H1 (cell line): ENCODE measurements around the gene SH3PXD2B. TPM values are rescaled to one million over a fixed set of nuclear protein-coding genes. Genes with fewer than 3 reads are reported as not detected.

Experiments used
- CTCF ChIA-PET: fragments of 300-600 bp; sonication (Branson Sonifier 250); formaldehyde crosslinking; loops from one replicate; lab custom pipeline; 2021; ENCODE audit not compliant: partially characterized antibody; lab: Charles Lee
- POLR2A ChIA-PET: fragments of 300-600 bp; sonication (Branson Sonifier 250); formaldehyde crosslinking; loops from one replicate; lab custom pipeline; 2021; ENCODE audit warnings: inconsistent platforms; ENCODE audit not compliant: partially characterized antibody; lab: Charles Lee
- DNase-seq, 2 experiments: peaks; one replicate each; pipeline versions ENCODE4 v3.0.0 to v3.0.0-alpha.2; 2010 to 2022; ENCODE audit warnings: low spot score in 2 of 2, low read depth in 1 of 2, mixed read lengths in 1 of 2
- FAIRE-seq: peaks from 2 replicates; lab custom pipeline; 2011; peaks lifted over from hg19 to GRCh38; lab: Jason Lieb, UNC
- H2AFZ ChIP-seq: 2 replicates; pipeline ENCODE4 v1.8.1; 2012; ENCODE audit warnings: low read length, inconsistent platforms
- H2AK5ac ChIP-seq: 2 replicates; pipeline ENCODE4 v1.6.1; 2013; ENCODE audit warnings: low read depth, low read length
- H2BK120ac ChIP-seq: replicated peaks from 2 replicates; pipeline ENCODE3; 2013; ENCODE audit warnings: low read depth, low read length, inconsistent platforms
- H2BK12ac ChIP-seq: 2 replicates; pipeline ENCODE4 v1.6.1; 2013; ENCODE audit warnings: low read depth, low read length
- H2BK15ac ChIP-seq: 2 replicates; pipeline ENCODE4 v1.6.1; 2013; ENCODE audit warnings: low read length
- H2BK20ac ChIP-seq: 2 replicates; pipeline ENCODE4 v1.6.1; 2013; ENCODE audit warnings: low read length
- H2BK5ac ChIP-seq: 2 replicates; pipeline ENCODE4 v1.6.1; 2013; ENCODE audit warnings: low read depth, low read length
- H3K14ac ChIP-seq: 2 replicates; pipeline ENCODE4 v1.6.1; 2013; ENCODE audit warnings: inconsistent platforms; ENCODE audit not compliant: insufficient read length
- H3K18ac ChIP-seq: 2 replicates; pipeline ENCODE4 v1.6.1; 2013; ENCODE audit warnings: low read length; ENCODE audit errors: extremely low read depth
- H3K23ac ChIP-seq: 2 replicates; pipeline ENCODE4 v1.6.1; 2013; ENCODE audit warnings: inconsistent platforms; ENCODE audit not compliant: insufficient read length
- H3K23me2 ChIP-seq: 2 replicates; pipeline ENCODE4 v1.6.1; 2013; ENCODE audit warnings: low read depth, low read length
- H3K27ac ChIP-seq: 2 replicates; pipeline ENCODE4 v1.6.1; 2011; ENCODE audit warnings: low read depth, low read length, inconsistent platforms
- H3K27me3 ChIP-seq, 4 experiments: replicated peaks in 1 of 4; 1 replicate in 1 of 4; 2 replicates in 3 of 4; pipeline versions ENCODE4 v1.6.1 to v1.8.1; 2011 to 2013; ENCODE audit warnings: low read length in 3 of 4, mild to moderate bottlenecking in 3 of 4, inconsistent platforms in 2 of 4, mixed read lengths in 2 of 4, moderate library complexity in 1 of 4; ENCODE audit not compliant: control insufficient read depth in 3 of 4, insufficient read depth in 3 of 4; ENCODE audit errors: extremely low read depth in 1 of 4
- H3K36me3 ChIP-seq, 4 experiments: 2 replicates each; pipeline versions ENCODE4 v1.6.1 to v1.8.1; 2011 to 2013; ENCODE audit warnings: mild to moderate bottlenecking in 4 of 4, low read length in 3 of 4, moderate library complexity in 2 of 4, control low read depth in 1 of 4, inconsistent platforms in 1 of 4; ENCODE audit not compliant: insufficient read depth in 4 of 4, control insufficient read depth in 2 of 4
- H3K4ac ChIP-seq: replicated peaks from 2 replicates; pipeline ENCODE3; 2013; ENCODE audit warnings: low read length, low read depth, mixed read lengths, inconsistent platforms; ENCODE audit not compliant: insufficient read length
- H3K4me1 ChIP-seq, 4 experiments: replicated peaks in 1 of 4; 1 replicate in 1 of 4; 2 replicates in 3 of 4; pipeline versions ENCODE4 v1.6.1 to v1.8.1; 2011 to 2013; ENCODE audit warnings: low read length in 3 of 4, inconsistent platforms in 2 of 4, mixed read lengths in 1 of 4; ENCODE audit not compliant: insufficient read depth in 4 of 4, control insufficient read depth in 3 of 4
- H3K4me2 ChIP-seq, 2 experiments: 2 replicates each; pipeline versions ENCODE4 v1.6.1 to v1.8.1; 2011 to 2013; ENCODE audit warnings: low read depth in 2 of 2, low read length in 2 of 2, control low read depth in 1 of 2, inconsistent platforms in 1 of 2, mild to moderate bottlenecking in 1 of 2; ENCODE audit not compliant: insufficient read depth in 1 of 2
- H3K4me3 ChIP-seq, 4 experiments: fragments of 200-600, 300-600 bp in 1 of 4; sonication (generic), shearing (Covaris generic), sonication (Bioruptor Twin) in 1 of 4; 2 replicates each; pipeline versions ENCODE4 v1.5.1 to v1.8.1; 2011 to 2016; ENCODE audit warnings: low read length in 4 of 4, low read depth in 3 of 4, control low read depth in 2 of 4, inconsistent platforms in 2 of 4, mild to moderate bottlenecking in 2 of 4, mixed read lengths in 1 of 4, moderate library complexity in 1 of 4; ENCODE audit not compliant: insufficient read depth in 2 of 4; ENCODE audit errors: extremely low read depth in 1 of 4
- H3K56ac ChIP-seq: replicated peaks from 2 replicates; pipeline ENCODE3; 2013; ENCODE audit warnings: low read depth, mild to moderate bottlenecking, mixed read lengths, low read length, inconsistent platforms; ENCODE audit not compliant: insufficient read length
- H3K79me1 ChIP-seq: 2 replicates; pipeline ENCODE4 v1.6.1; 2013; ENCODE audit warnings: low read depth, low read length, control low read depth
- H3K79me2 ChIP-seq, 2 experiments: 2 replicates each; pipeline versions ENCODE4 v1.6.1 to v1.8.1; 2012 to 2013; ENCODE audit warnings: low read length in 2 of 2, mild to moderate bottlenecking in 2 of 2, inconsistent platforms in 1 of 2; ENCODE audit not compliant: insufficient read depth in 2 of 2, control insufficient read depth in 1 of 2
- H3K9ac ChIP-seq, 4 experiments: replicated peaks in 1 of 4; 1 replicate in 1 of 4; 2 replicates in 3 of 4; pipeline versions ENCODE4 v1.6.1 to v1.8.1; 2011 to 2013; ENCODE audit warnings: low read depth in 3 of 4, low read length in 3 of 4, control low read depth in 2 of 4, mild to moderate bottlenecking in 2 of 4, moderate library complexity in 2 of 4, inconsistent platforms in 1 of 4; ENCODE audit errors: extremely low read depth in 1 of 4
- H3K9me3 ChIP-seq, 2 experiments: 2 replicates each; pipeline versions ENCODE4 v1.6.1 to v1.8.1; 2012 to 2013; ENCODE audit warnings: mild to moderate bottlenecking in 2 of 2, moderate library complexity in 2 of 2, control low read depth in 1 of 2, inconsistent platforms in 1 of 2, low read depth in 1 of 2, low read length in 1 of 2, mixed read lengths in 1 of 2; ENCODE audit not compliant: insufficient read depth in 2 of 2
- H4K20me1 ChIP-seq, 2 experiments: replicated peaks in 1 of 2; 2 replicates each; pipeline versions ENCODE3 to v1.8.1; 2011 to 2013; ENCODE audit warnings: inconsistent platforms in 2 of 2, low read length in 2 of 2, mild to moderate bottlenecking in 1 of 2; ENCODE audit not compliant: insufficient read depth in 2 of 2, control insufficient read depth in 1 of 2
- H4K5ac ChIP-seq: 2 replicates; pipeline ENCODE4 v1.6.1; 2013; ENCODE audit warnings: low read length, low read depth, mixed read lengths, inconsistent platforms; ENCODE audit not compliant: insufficient read length
- H4K8ac ChIP-seq: 2 replicates; pipeline ENCODE4 v1.8.0; 2013; ENCODE audit warnings: mild to moderate bottlenecking, moderate library complexity, low read length, inconsistent platforms; ENCODE audit not compliant: insufficient read depth; ENCODE audit errors: extremely low read depth
- H4K91ac ChIP-seq: replicated peaks from 2 replicates; pipeline ENCODE3; 2013; ENCODE audit warnings: low read length, mixed read lengths, inconsistent platforms; ENCODE audit not compliant: insufficient read length
- CTBP2 ChIP-seq: IDR thresholded peaks from 2 replicates; pipeline ENCODE4 v1.7.0; 2011; ENCODE audit warnings: borderline replicate concordance, mild to moderate bottlenecking, moderate library complexity, mixed read lengths, low read length; ENCODE audit not compliant: insufficient read depth, insufficient read length
- SIRT6 ChIP-seq: IDR thresholded peaks from one replicate; pipeline ENCODE4 v1.7.1; 2012; ENCODE audit warnings: low read length, inconsistent platforms
- WGBS, 2 experiments: shearing (Covaris generic) in 1 of 2; methylation state at CpG; one replicate each; pipeline versions ENCODE4 v1.1.6 to v1.1.7; 2013 to 2015; ENCODE audit warnings: low lambda C conversion rate in 2 of 2, mixed read lengths in 2 of 2, inconsistent platforms in 1 of 2, low coverage in 1 of 2, missing lambda C conversion rate in 1 of 2; ENCODE audit not compliant: insufficient replicate concordance in 2 of 2, insufficient coverage in 1 of 2, insufficient read length in 1 of 2; ENCODE audit errors: extremely low coverage in 1 of 2, missing lambda C conversion rate in 1 of 2; 5-methylcytosine and 5-hydroxymethylcytosine counted together
- polyA plus RNA-seq, 7 experiments: library from polyadenylated mRNA; depleted of rRNA in 3 of 7; stranded (reverse) in 5 of 7; unstranded in 2 of 7; fragments of >200 nt in 5 of 7; fragments of 200-250 nt in 2 of 7; gene quantifications; 1 replicate in 5 of 7; 2 replicates in 1 of 7; 4 replicates in 1 of 7; pipeline versions ENCODE4 v1.2.1 to v1.2.3, GENCODE V29; 2011 to 2013; ENCODE audit warnings: missing spikeins in 2 of 7, mixed read lengths in 2 of 7
- total RNA-seq: library from RNA; stranded (reverse); fragmentation: NEBNext Ultra II Directional; extraction: Animal tissue kit (Norgen Biotek cat#: 25700); gene quantifications from 2 replicates; pipeline ENCODE4 v1.2.1, GENCODE V29; 2021

SH3PXD2B gene
- total and polyA plus RNA-seq, 2 of the 8 experiments (the other 6 are each of a cell fraction or from before 2014, with no cell fraction given): 32.9 to 72.9 TPM

- Histone ChIP-seq H4K91ac (no peak overlapping the region), H3K27ac (no peak overlapping the region), H2BK5ac (no peak overlapping the region), H2AK5ac (no peak overlapping the region), H3K9me3 (no peaks in the 10 kb centered on the region), H2BK15ac (no peak overlapping the region), H3K4me3 (peak overlapping the region in 2 of 4 experiments; percentile 89 to 90; a peak in 3 of 8 replicates), H4K8ac (peak overlapping the region; percentile 19; the same call in 1 of the 2 replicates), H2BK12ac (no peak overlapping the region), H4K5ac (no peak overlapping the region), H3K9ac (no peak overlapping the region), H3K4me2 (peak overlapping the region; percentile 75 to 80), H3K18ac (no peak overlapping the region), H3K23ac (no peak overlapping the region), H2BK20ac (no peak overlapping the region), H3K4ac (no peak overlapping the region), H3K36me3 (no peaks in the 10 kb centered on the region), H3K23me2 (no peaks in the 10 kb centered on the region), H2BK120ac (no peak overlapping the region), H3K79me2 (peaks cover 37 to 67% of the 10 kb centered on the region in 2 experiments), H4K20me1 (peaks cover 6 to 18% of the 10 kb centered on the region in 2 experiments), H2AFZ (no peak overlapping the region), H3K14ac (no peak overlapping the region), H3K56ac (no peak overlapping the region), H3K4me1 (peaks cover 0 to 10% (median 0%) of the 10 kb centered on the region in 4 experiments; a peak in 3 of 7 replicates), H3K27me3 (no peaks in the 10 kb centered on the region), H3K79me1 (peaks cover 2% of the 10 kb centered on the region; the same call in 1 of the 2 replicates)
- POLR2A ChIA-PET: interaction anchor here (1.2 to 2.3 kb wide), 5 partner anchors 14 to 176 kb away, joined by 3 to 7 read pairs (median 5); no protein-coding TSS in a partner anchor
- TF ChIP-seq CTBP2 (no peak), SIRT6 (no peak)
- CTCF ChIA-PET: interaction anchor here (1.0 to 1.3 kb wide), 3 partner anchors 10 to 184 kb away, joined by 3 read pairs; no protein-coding TSS in a partner anchor
- FAIRE-seq (no peak), DNase-seq (no peak)
- 73% methylated on average over 6 of the region's 6 CpGs; no CpG with 5 or more reads in 1 of the 2 experiments for WGBS, 2 experiments
These were observed 173.0 kb downstream of the SH3PXD2B start for GRCh38 chr5:172281346-172281745.
